Mesendoderm (in vitro differentiated cells): ENCODE data around the gene SURF4.
"Not testable (repeated sequence)": the region's sequence is repeated elsewhere in the genome, so short reads cannot be mapped to it uniquely, and the experiment has no call there.

Experiments used
- DNase-seq: peaks from one replicate; pipeline ENCODE4 v3.0.0; 2013
- H2AK5ac ChIP-seq: 2 replicates; pipeline ENCODE4 v1.6.1; 2013; ENCODE audit warnings: low read length, inconsistent platforms
- H2BK120ac ChIP-seq: 2 replicates; pipeline ENCODE4 v1.6.1; 2013; ENCODE audit warnings: low read depth, mild to moderate bottlenecking, low read length, moderate library complexity, mixed read lengths
- H2BK15ac ChIP-seq: replicated peaks from 2 replicates; pipeline ENCODE4 v1.6.1; 2013; ENCODE audit warnings: low read depth, mild to moderate bottlenecking, moderate library complexity
- H2BK5ac ChIP-seq: 2 replicates; pipeline ENCODE4 v1.6.1; 2013; ENCODE audit warnings: low read length, inconsistent platforms
- H3K18ac ChIP-seq: 2 replicates; pipeline ENCODE4 v1.6.1; 2013; ENCODE audit warnings: mild to moderate bottlenecking, low read length, mixed read lengths
- H3K23ac ChIP-seq: one replicate; pipeline ENCODE4 v1.6.1; 2013; ENCODE audit warnings: low read length
- H3K27ac ChIP-seq: 2 replicates; pipeline ENCODE4 v1.5.1; 2013; ENCODE audit warnings: low read depth, mild to moderate bottlenecking, inconsistent platforms, low read length, moderate library complexity
- H3K27me3 ChIP-seq: 2 replicates; pipeline ENCODE4 v1.6.1; 2013; ENCODE audit warnings: low read length, control low read depth, mild to moderate bottlenecking, inconsistent platforms; ENCODE audit not compliant: insufficient read depth, poor library complexity
- H3K36me3 ChIP-seq: 2 replicates; pipeline ENCODE4 v1.6.1; 2013; ENCODE audit warnings: low read length, inconsistent platforms; ENCODE audit not compliant: control insufficient read depth, insufficient read depth
- H3K4ac ChIP-seq: one replicate; pipeline ENCODE4 v1.6.1; 2013; ENCODE audit warnings: low read depth, mild to moderate bottlenecking, low read length, moderate library complexity
- H3K4me1 ChIP-seq: 2 replicates; pipeline ENCODE4 v1.6.1; 2013; ENCODE audit warnings: low read depth, low read length, inconsistent platforms; ENCODE audit not compliant: control insufficient read depth
- H3K4me2 ChIP-seq: 2 replicates; pipeline ENCODE4 v1.6.1; 2013; ENCODE audit warnings: low read length
- H3K4me3 ChIP-seq: 2 replicates; pipeline ENCODE4 v1.5.1; 2013; ENCODE audit warnings: mild to moderate bottlenecking, low read length
- H3K56ac ChIP-seq: one replicate; pipeline ENCODE4 v1.6.1; 2013; ENCODE audit warnings: low read length
- H3K79me1 ChIP-seq: 2 replicates; pipeline ENCODE4 v1.6.1; 2013; ENCODE audit warnings: low read length, inconsistent platforms
- H3K79me2 ChIP-seq: 2 replicates; pipeline ENCODE4 v1.6.1; 2013; ENCODE audit warnings: mild to moderate bottlenecking, low read length; ENCODE audit not compliant: control insufficient read depth, insufficient read depth
- H3K9ac ChIP-seq: 2 replicates; pipeline ENCODE4 v1.6.1; 2013; ENCODE audit warnings: low read length, inconsistent platforms
- H4K5ac ChIP-seq: one replicate; pipeline ENCODE4 v1.6.1; 2013; ENCODE audit warnings: low read length
- H4K8ac ChIP-seq: one replicate; pipeline ENCODE4 v1.6.1; 2013; ENCODE audit warnings: low read depth, mild to moderate bottlenecking, control low read depth, low read length, moderate library complexity
- WGBS: extraction: QIAGEN DNeasy Blood & Tissue Kit; methylation state at CpG from one replicate; pipeline ENCODE4 v1.1.7; 2013; ENCODE audit warnings: low lambda C conversion rate, missing lambda C conversion rate; ENCODE audit not compliant: insufficient coverage; ENCODE audit errors: extremely low coverage; 5-methylcytosine and 5-hydroxymethylcytosine counted together

The SURF4 gene

GRCh38 chr9:133327021-133327420, 48.8 kb downstream of the SURF4 start:
- H3K9ac ChIP-seq, H4K5ac ChIP-seq, H3K79me2 ChIP-seq, H2BK5ac ChIP-seq, H2AK5ac ChIP-seq, H3K4ac ChIP-seq, H3K23ac ChIP-seq, H3K18ac ChIP-seq, H3K4me3 ChIP-seq, H3K4me2 ChIP-seq, H4K8ac ChIP-seq, H3K36me3 ChIP-seq, H3K27me3 ChIP-seq, H2BK15ac ChIP-seq, H3K27ac ChIP-seq, H3K4me1 ChIP-seq, H2BK120ac ChIP-seq, DNase-seq, H3K79me1 ChIP-seq, H3K56ac ChIP-seq: not testable (repeated sequence)
- WGBS, result no CpG with 5 or more reads among the region's 6 CpGs

GRCh38 chr9:133323991-133324703, 51.7 kb downstream of the SURF4 start:
- no peaks in the 10 kb centered on the region for H3K79me2 ChIP-seq
- H3K36me3 ChIP-seq, result no peaks in the 10 kb centered on the region
- no peak for DNase-seq
- no peak overlapping the region for H3K27ac ChIP-seq
- no peak overlapping the region for H3K18ac ChIP-seq
- H3K56ac ChIP-seq, result no peak overlapping the region
- H2BK120ac ChIP-seq, result no peak overlapping the region
- no peak overlapping the region for H3K4me3 ChIP-seq
- H3K27me3 ChIP-seq, result no peaks in the 10 kb centered on the region
- H2BK5ac ChIP-seq, result no peak overlapping the region
- no CpG with 5 or more reads among the region's 13 CpGs for WGBS
- no peak overlapping the region for H4K5ac ChIP-seq
- no peak overlapping the region for H2AK5ac ChIP-seq
- no peak overlapping the region for H3K4me2 ChIP-seq
- H3K79me1 ChIP-seq, result no peaks in the 10 kb centered on the region
- H3K23ac ChIP-seq, result no peak overlapping the region
- H3K4ac ChIP-seq, result no peak overlapping the region
- H2BK15ac ChIP-seq, result no peak overlapping the region
- no peaks in the 10 kb centered on the region for H3K4me1 ChIP-seq
- no peak overlapping the region for H4K8ac ChIP-seq
- H3K9ac ChIP-seq, result no peak overlapping the region

- H3K36me3 ChIP-seq, result no peaks in the 10 kb centered on the region
- no peak overlapping the region for H2AK5ac ChIP-seq
- no peak overlapping the region for H4K5ac ChIP-seq
- no peak overlapping the region for H3K9ac ChIP-seq
- no peak overlapping the region for H3K27ac ChIP-seq
- no peak overlapping the region for H3K4me3 ChIP-seq
- H2BK5ac ChIP-seq, result no peak overlapping the region
- no peak overlapping the region for H3K56ac ChIP-seq
- no peak overlapping the region for H3K4me2 ChIP-seq
- no peak for DNase-seq
- WGBS, result no CpG with 5 or more reads among the region's 10 CpGs
- no peak overlapping the region for H3K4ac ChIP-seq
- no peak overlapping the region for H3K23ac ChIP-seq
- no peak overlapping the region for H4K8ac ChIP-seq
- H3K79me1 ChIP-seq, result no peaks in the 10 kb centered on the region
- H2BK15ac ChIP-seq, result no peak overlapping the region
- H3K18ac ChIP-seq, result no peak overlapping the region
- H3K27me3 ChIP-seq, result no peaks in the 10 kb centered on the region
- no peak overlapping the region for H2BK120ac ChIP-seq
- H3K79me2 ChIP-seq, result no peaks in the 10 kb centered on the region
- no peaks in the 10 kb centered on the region for H3K4me1 ChIP-seq
Measured at GRCh38 chr9:133323211-133323610, 52.6 kb downstream of the SURF4 start.

GRCh38 chr9:133322701-133323100, 53.2 kb downstream of the SURF4 start:
- Histone ChIP-seq H3K79me2 (no peaks in the 10 kb centered on the region), H3K79me1 (no peaks in the 10 kb centered on the region), H3K27me3 (no peaks in the 10 kb centered on the region), H4K5ac (no peak overlapping the region), H4K8ac (no peak overlapping the region), H3K4ac (no peak overlapping the region), H3K4me3 (no peak overlapping the region), H3K27ac (no peak overlapping the region), H3K4me1 (no peaks in the 10 kb centered on the region), H3K23ac (no peak overlapping the region), H2BK15ac (no peak overlapping the region), H2BK120ac (no peak overlapping the region), H3K18ac (no peak overlapping the region), H2BK5ac (no peak overlapping the region), H3K9ac (no peak overlapping the region), H3K36me3 (no peaks in the 10 kb centered on the region), H3K56ac (no peak overlapping the region), H2AK5ac (no peak overlapping the region), H3K4me2 (no peak overlapping the region)
- no peak for DNase-seq
- no CpG with 5 or more reads among the region's 14 CpGs for WGBS

DNA sequence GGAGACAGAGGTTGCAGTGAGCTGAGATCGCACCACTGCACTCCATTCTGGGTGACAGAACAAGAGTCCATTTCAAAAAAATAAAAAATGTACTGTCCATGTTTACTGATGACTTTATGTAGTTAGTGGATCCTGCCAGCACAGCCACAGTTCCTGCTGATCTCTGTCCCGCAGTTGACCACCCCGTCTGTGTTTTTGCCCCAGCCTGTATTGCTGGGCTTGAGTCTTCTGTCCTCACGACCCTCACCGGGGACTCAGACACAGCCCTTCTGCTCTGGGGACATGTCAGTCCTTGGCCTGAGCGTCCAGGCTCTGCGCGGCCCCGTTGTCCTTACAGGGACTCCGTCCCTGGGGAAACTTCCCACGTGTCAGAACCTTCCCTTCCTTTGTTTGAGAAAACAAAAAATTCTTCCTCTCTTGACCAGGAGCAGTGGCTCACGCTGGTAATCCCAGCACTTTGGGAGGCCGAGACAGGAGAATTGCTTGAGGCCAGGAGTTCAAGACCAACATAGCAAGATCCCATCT, 54.4 kb downstream of the SURF4 start:
- DNase-seq, result no peak
- Histone ChIP-seq H2BK5ac (no peak overlapping the region), H3K23ac (no peak overlapping the region)

GRCh38 chr9:133320421-133320881, 55.4 kb downstream of the SURF4 start:
- H3K36me3 ChIP-seq, result no peaks in the 10 kb centered on the region
- no peaks in the 10 kb centered on the region for H3K4me1 ChIP-seq
- no peak overlapping the region for H2BK5ac ChIP-seq
- no peaks in the 10 kb centered on the region for H3K79me1 ChIP-seq
- no peak overlapping the region for H3K18ac ChIP-seq
- no peak overlapping the region for H3K9ac ChIP-seq
- H3K4me2 ChIP-seq, result no peak overlapping the region
- DNase-seq, result peak; percentile 44
- no peaks in the 10 kb centered on the region for H3K79me2 ChIP-seq
- H3K4me3 ChIP-seq, result no peak overlapping the region
- WGBS, result no CpG with 5 or more reads among the region's 13 CpGs
- H3K27ac ChIP-seq, result no peak overlapping the region
- H4K5ac ChIP-seq, result no peak overlapping the region
- H3K4ac ChIP-seq, result no peak overlapping the region
- no peaks in the 10 kb centered on the region for H3K27me3 ChIP-seq
- no peak overlapping the region for H4K8ac ChIP-seq
- no peak overlapping the region for H3K56ac ChIP-seq
- no peak overlapping the region for H3K23ac ChIP-seq
- H2AK5ac ChIP-seq, result no peak overlapping the region
- no peak overlapping the region for H2BK120ac ChIP-seq
- H2BK15ac ChIP-seq, result no peak overlapping the region

More for the DNA sequence above, 54.4 kb downstream of the SURF4 start:
- Histone ChIP-seq H3K4me3 (no peak overlapping the region), H3K79me2 (no peaks in the 10 kb centered on the region), H2BK120ac (no peak overlapping the region), H4K8ac (no peak overlapping the region), H2AK5ac (no peak overlapping the region), H4K5ac (no peak overlapping the region), H3K18ac (no peak overlapping the region), H3K56ac (no peak overlapping the region), H3K4me1 (no peaks in the 10 kb centered on the region), H3K9ac (no peak overlapping the region), H2BK15ac (no peak overlapping the region), H3K27me3 (no peaks in the 10 kb centered on the region), H3K4me2 (no peak overlapping the region), H3K27ac (no peak overlapping the region), H3K36me3 (no peaks in the 10 kb centered on the region), H3K4ac (no peak overlapping the region), H3K79me1 (no peaks in the 10 kb centered on the region)
- no CpG with 5 or more reads among the region's 13 CpGs for WGBS
